SK-N-SH (cell line): Measurements from ENCODE around the gene RGN. TPM values are rescaled to one million over a fixed set of nuclear protein-coding genes. Genes with fewer than 3 reads are reported as not detected.

Source experiments
- CTCF ChIA-PET: fragments of 300-600, 350-600 bp; formaldehyde crosslinking; extraction: SDS; loops from one replicate; lab custom pipeline; 2021; lab: Yijun Ruan, JAX
- POLR2A ChIA-PET: fragments of 350-600 bp; sonication (Branson Sonifier 250); formaldehyde crosslinking; extraction: SDS; loops from one replicate; lab custom pipeline; 2020; ENCODE audit warnings: antibody characterized with exemption, inconsistent platforms; lab: Yijun Ruan, JAX
- DNase-seq: peaks from one replicate; pipeline ENCODE4 v3.0.0; 2012
- H2AFZ ChIP-seq: fragments of 200-600 bp; sonication (generic); 2 replicates; pipeline ENCODE4 v1.8.1; 2016; ENCODE audit warnings: antibody characterized with exemption, mild to moderate bottlenecking, low read depth
- H3F3A ChIP-seq: fragments of 200-600 bp; sonication (generic); replicated peaks from 2 replicates; pipeline ENCODE3; 2016; ENCODE audit warnings: antibody characterized with exemption, mild to moderate bottlenecking; ENCODE audit not compliant: insufficient read depth
- H3K27ac ChIP-seq, 2 experiments: fragments of 200-500 bp in 1 of 2; fragments of 200-600 bp in 1 of 2; sonication (Bioruptor generic) in 1 of 2; sonication (generic), shearing (Covaris generic) in 1 of 2; 2 replicates each; pipeline versions ENCODE4 v1.5.1 to v1.6.1; 2014 to 2016; ENCODE audit warnings: low read depth in 2 of 2, inconsistent platforms in 1 of 2, low read length in 1 of 2, mild to moderate bottlenecking in 1 of 2, mixed read lengths in 1 of 2
- H3K27me3 ChIP-seq: fragments of 200-600 bp; sonication (generic), shearing (Covaris generic); 2 replicates; pipeline ENCODE4 v1.6.1; 2016; ENCODE audit warnings: mixed run types; ENCODE audit not compliant: insufficient read depth
- H3K36me3 ChIP-seq, 2 experiments: fragments of 200-500 bp in 1 of 2; fragments of 200-600 bp in 1 of 2; sonication (Bioruptor generic) in 1 of 2; sonication (generic) in 1 of 2; replicated peaks in 1 of 2; 2 replicates each; pipeline versions ENCODE3 to v1.5.1; 2014 to 2016; ENCODE audit warnings: low read length in 1 of 2, mild to moderate bottlenecking in 1 of 2; ENCODE audit not compliant: insufficient read depth in 2 of 2, control insufficient read depth in 1 of 2
- H3K4me1 ChIP-seq, 2 experiments: fragments of 200-500 bp in 1 of 2; fragments of 200-600 bp in 1 of 2; sonication (Bioruptor generic) in 1 of 2; sonication (generic), shearing (Covaris generic) in 1 of 2; 2 replicates each; pipeline versions ENCODE4 v1.5.1 to v1.6.1; 2014 to 2016; ENCODE audit warnings: low read depth in 1 of 2, low read length in 1 of 2, mixed run types in 1 of 2; ENCODE audit not compliant: insufficient read depth in 2 of 2, control insufficient read depth in 1 of 2
- H3K4me2 ChIP-seq: fragments of 200-600 bp; sonication (generic), shearing (Covaris generic); 2 replicates; pipeline ENCODE4 v1.6.1; 2017; ENCODE audit warnings: mixed run types
- H3K4me3 ChIP-seq, 2 experiments: fragments of 200-500 bp in 1 of 2; fragments of 200-600 bp in 1 of 2; sonication (Bioruptor generic) in 1 of 2; sonication (generic), shearing (Covaris generic) in 1 of 2; 2 replicates each; pipeline versions ENCODE4 v1.5.1 to v1.8.1; 2014 to 2016; ENCODE audit warnings: low read depth in 2 of 2, inconsistent platforms in 1 of 2, low read length in 1 of 2, mild to moderate bottlenecking in 1 of 2, mixed read lengths in 1 of 2, moderate library complexity in 1 of 2
- H3K79me2 ChIP-seq: fragments of 200-600 bp; sonication (generic); 2 replicates; pipeline ENCODE4 v1.8.1; 2017; ENCODE audit warnings: mild to moderate bottlenecking; ENCODE audit not compliant: insufficient read depth
- H3K9ac ChIP-seq: fragments of 200-600 bp; sonication (generic); 2 replicates; pipeline ENCODE4 v1.6.1; 2017; ENCODE audit warnings: mixed run types
- H3K9me2 ChIP-seq: fragments of 200-600 bp; sonication (generic); 2 replicates; pipeline ENCODE4 v1.6.1; 2017; ENCODE audit warnings: mixed run types
- H3K9me3 ChIP-seq: fragments of 200-600 bp; sonication (generic); 2 replicates; pipeline ENCODE4 v1.6.1; 2017; ENCODE audit warnings: mixed run types, mild to moderate bottlenecking, moderate library complexity
- H4K20me1 ChIP-seq: fragments of 200-600 bp; sonication (generic); 2 replicates; pipeline ENCODE4 v1.6.1; 2017; ENCODE audit warnings: mild to moderate bottlenecking, mixed run types; ENCODE audit not compliant: insufficient read depth
- GABPA ChIP-seq: IDR thresholded peaks from 2 replicates; pipeline ENCODE4 v1.4.0; 2012; ENCODE audit warnings: low read depth, mild to moderate bottlenecking
- MAX ChIP-seq: IDR thresholded peaks from 2 replicates; pipeline ENCODE4 v1.4.0; 2012; ENCODE audit warnings: low read depth
- NRF1 ChIP-seq: IDR thresholded peaks from 2 replicates; pipeline ENCODE4 v1.6.1; 2012; ENCODE audit warnings: low read depth, mild to moderate bottlenecking, low read length
- REST ChIP-seq: IDR thresholded peaks from 2 replicates; pipeline ENCODE4 v1.6.1; 2012; ENCODE audit warnings: mild to moderate bottlenecking, low read depth, low read length, moderate library complexity
- SMC3 ChIP-seq: IDR thresholded peaks from 2 replicates; pipeline ENCODE4 v1.6.1; 2012; ENCODE audit warnings: low read depth, low read length, improper control_type of control experiment
- TEAD4 ChIP-seq: IDR thresholded peaks from 2 replicates; pipeline ENCODE4 v1.4.0; 2012; ENCODE audit warnings: mild to moderate bottlenecking, borderline replicate concordance; ENCODE audit not compliant: insufficient read depth
- USF1 ChIP-seq: IDR thresholded peaks from 2 replicates; pipeline ENCODE4 v1.4.0; 2012; ENCODE audit warnings: low read depth, borderline replicate concordance
- WGBS: methylation state at CpG from one replicate; pipeline ENCODE4 v1.1.6; 2017; ENCODE audit warnings: low lambda C conversion rate; 5-methylcytosine and 5-hydroxymethylcytosine counted together
- polyA plus RNA-seq, 3 experiments: library from polyadenylated mRNA; depleted of rRNA; stranded (reverse); fragments of >200 nt; gene quantifications; 2 replicates each; pipeline ENCODE4 v1.2.3, GENCODE V29; 2012
- TF ChIP-seq, protein P1 (sequence below): IDR thresholded peaks from 2 replicates; pipeline ENCODE4 v1.4.0; 2012; ENCODE audit warnings: low read depth, borderline replicate concordance
- TF ChIP-seq, protein P2 (sequence below): fragments of 150-350 bp; IDR thresholded peaks from 2 replicates; pipeline ENCODE4 v1.6.1; 2017; ENCODE audit warnings: antibody characterized with exemption, low read length, low read depth, borderline replicate concordance

Gene RGN
- polyA plus RNA-seq, 1 of the 3 experiments (the other 2 are of a cell fraction): 0.05 TPM

GRCh38 chrX:47068214-47068613 lies 10.0 kb upstream of the RGN start:
- TF ChIP-seq, protein P1, sequence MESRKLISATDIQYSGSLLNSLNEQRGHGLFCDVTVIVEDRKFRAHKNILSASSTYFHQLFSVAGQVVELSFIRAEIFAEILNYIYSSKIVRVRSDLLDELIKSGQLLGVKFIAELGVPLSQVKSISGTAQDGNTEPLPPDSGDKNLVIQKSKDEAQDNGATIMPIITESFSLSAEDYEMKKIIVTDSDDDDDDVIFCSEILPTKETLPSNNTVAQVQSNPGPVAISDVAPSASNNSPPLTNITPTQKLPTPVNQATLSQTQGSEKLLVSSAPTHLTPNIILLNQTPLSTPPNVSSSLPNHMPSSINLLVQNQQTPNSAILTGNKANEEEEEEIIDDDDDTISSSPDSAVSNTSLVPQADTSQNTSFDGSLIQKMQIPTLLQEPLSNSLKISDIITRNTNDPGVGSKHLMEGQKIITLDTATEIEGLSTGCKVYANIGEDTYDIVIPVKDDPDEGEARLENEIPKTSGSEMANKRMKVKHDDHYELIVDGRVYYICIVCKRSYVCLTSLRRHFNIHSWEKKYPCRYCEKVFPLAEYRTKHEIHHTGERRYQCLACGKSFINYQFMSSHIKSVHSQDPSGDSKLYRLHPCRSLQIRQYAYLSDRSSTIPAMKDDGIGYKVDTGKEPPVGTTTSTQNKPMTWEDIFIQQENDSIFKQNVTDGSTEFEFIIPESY: no peak
- no peak for TF ChIP-seq REST
- TF ChIP-seq SMC3: no peak
- no peak for TF ChIP-seq GABPA
- no peak for TF ChIP-seq USF1
- TF ChIP-seq MAX: no peak
- TF ChIP-seq TEAD4: no peak
- TF ChIP-seq, protein P2, sequence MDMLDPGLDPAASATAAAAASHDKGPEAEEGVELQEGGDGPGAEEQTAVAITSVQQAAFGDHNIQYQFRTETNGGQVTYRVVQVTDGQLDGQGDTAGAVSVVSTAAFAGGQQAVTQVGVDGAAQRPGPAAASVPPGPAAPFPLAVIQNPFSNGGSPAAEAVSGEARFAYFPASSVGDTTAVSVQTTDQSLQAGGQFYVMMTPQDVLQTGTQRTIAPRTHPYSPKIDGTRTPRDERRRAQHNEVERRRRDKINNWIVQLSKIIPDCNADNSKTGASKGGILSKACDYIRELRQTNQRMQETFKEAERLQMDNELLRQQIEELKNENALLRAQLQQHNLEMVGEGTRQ: no peak
- Histone ChIP-seq H3K4me2 (no peak overlapping the region), H3K4me1 (no peaks in the 10 kb centered on the region), H2AFZ (no peak overlapping the region), H3K9me3 (no peaks in the 10 kb centered on the region), H3K79me2 (no peaks in the 10 kb centered on the region), H3K27ac (no peak overlapping the region), H3K9ac (no peak overlapping the region), H3K4me3 (no peak overlapping the region), H4K20me1 (no peaks in the 10 kb centered on the region), H3K36me3 (no peaks in the 10 kb centered on the region), H3K9me2 (no peaks in the 10 kb centered on the region), H3F3A (no peaks in the 10 kb centered on the region), H3K27me3 (no peaks in the 10 kb centered on the region; the same call in none of the 2 replicates)
- WGBS: 43% methylated on average over 2 of the region's 3 CpGs
- ChIA-PET CTCF (interaction anchor here (1.0 kb wide), 1 partner anchor 27 kb away, joined by 3 read pairs; no protein-coding TSS in a partner anchor), POLR2A (no interaction called here)
- DNase-seq: no peak

DNA sequence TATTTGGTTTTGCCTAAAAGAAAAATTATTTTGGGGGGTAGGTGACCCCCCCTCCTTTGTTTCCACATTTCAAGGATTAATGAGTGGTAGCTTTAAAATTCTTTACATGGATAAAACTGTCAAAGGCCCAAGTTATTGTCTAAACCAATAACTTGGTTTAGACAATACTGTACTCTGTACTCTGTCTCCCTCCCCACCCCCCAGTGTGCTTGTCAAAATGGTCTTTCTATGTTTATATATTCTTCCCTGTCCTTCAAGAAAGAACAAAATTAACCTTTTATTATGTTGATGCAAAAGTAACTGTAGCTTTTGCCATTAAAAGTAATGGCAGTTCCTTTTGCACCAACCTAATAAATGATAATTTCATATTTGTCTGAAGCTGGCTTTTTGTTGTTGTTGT lies 9.5 kb upstream of the RGN start:
- ChIA-PET POLR2A (no interaction called here), CTCF (interaction anchor here (1.0 to 1.3 kb wide), 2 partner anchors 9 to 27 kb away, joined by 3 read pairs; no protein-coding TSS in a partner anchor)

More for the DNA sequence above, 9.5 kb upstream of the RGN start:
- H3K9ac ChIP-seq: no peak overlapping the region
- no peaks in the 10 kb centered on the region for H3K9me3 ChIP-seq
- no peaks in the 10 kb centered on the region for H3K4me1 ChIP-seq
- no peaks in the 10 kb centered on the region for H3K79me2 ChIP-seq
- no peak overlapping the region for H3K4me2 ChIP-seq
- no peak overlapping the region for H3K4me3 ChIP-seq
- no peaks in the 10 kb centered on the region for H3K36me3 ChIP-seq
- H3F3A ChIP-seq: no peaks in the 10 kb centered on the region
- H3K27me3 ChIP-seq: no peaks in the 10 kb centered on the region; the same call in none of the 2 replicates
- H3K27ac ChIP-seq: no peak overlapping the region
- no peak overlapping the region for H2AFZ ChIP-seq
- TF ChIP-seq, protein P2: no peak
- TF ChIP-seq MAX (no peak), NRF1 (no peak)
- H4K20me1 ChIP-seq: no peaks in the 10 kb centered on the region
- no peak for DNase-seq
- no peaks in the 10 kb centered on the region for H3K9me2 ChIP-seq
